ENCODE results near the gene CDRT15.

CDRT15 gene

DNA sequence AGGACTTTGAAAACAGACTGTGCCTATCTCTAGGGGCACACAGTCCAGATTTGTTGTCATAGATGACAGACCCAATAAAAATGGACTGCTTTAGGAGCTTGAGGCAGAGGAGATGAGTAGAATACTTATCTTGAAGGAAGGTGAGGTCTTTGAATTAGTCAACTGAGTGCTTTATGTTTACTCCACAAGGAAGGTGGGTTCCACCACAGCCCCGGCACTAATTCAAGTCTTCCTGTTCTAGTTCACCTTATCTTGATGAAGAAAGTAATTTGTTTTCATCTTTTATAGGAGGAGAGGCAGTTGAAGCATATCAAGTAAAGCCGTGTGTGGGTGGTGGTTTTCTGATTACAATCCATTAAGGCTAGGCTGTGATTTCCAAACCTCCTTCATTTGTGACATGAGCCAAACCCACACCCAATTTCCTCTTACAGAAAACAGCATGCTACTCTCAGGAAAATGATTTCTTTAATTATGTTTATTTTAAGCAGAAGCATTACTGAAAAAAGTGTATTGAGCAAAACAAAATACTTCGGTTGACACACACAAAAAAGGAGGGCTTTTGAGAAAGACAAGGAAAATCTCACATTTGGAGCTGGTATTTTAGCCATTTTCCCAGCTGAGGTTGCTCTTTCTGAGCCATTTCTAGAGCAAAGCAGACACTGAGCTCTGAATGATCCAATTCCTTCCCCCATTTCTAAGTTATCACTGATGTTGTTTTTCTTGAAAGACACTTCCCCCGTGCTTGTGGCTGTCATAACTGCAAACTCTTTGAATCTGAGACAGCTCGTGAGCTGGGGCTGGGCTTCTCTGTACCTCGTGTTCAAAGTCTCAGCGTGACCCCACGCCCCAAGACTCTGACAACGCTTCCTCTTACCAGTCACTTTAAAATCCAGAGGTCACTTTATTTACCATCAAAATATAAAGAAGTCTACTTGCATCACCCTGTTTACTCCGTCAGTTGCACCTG lies 35.4 kb downstream of the CDRT15 start:
- H3K27ac Mint-ChIP-seq: peak overlapping the region; percentile 14
- TF ChIP-seq, protein P1, sequence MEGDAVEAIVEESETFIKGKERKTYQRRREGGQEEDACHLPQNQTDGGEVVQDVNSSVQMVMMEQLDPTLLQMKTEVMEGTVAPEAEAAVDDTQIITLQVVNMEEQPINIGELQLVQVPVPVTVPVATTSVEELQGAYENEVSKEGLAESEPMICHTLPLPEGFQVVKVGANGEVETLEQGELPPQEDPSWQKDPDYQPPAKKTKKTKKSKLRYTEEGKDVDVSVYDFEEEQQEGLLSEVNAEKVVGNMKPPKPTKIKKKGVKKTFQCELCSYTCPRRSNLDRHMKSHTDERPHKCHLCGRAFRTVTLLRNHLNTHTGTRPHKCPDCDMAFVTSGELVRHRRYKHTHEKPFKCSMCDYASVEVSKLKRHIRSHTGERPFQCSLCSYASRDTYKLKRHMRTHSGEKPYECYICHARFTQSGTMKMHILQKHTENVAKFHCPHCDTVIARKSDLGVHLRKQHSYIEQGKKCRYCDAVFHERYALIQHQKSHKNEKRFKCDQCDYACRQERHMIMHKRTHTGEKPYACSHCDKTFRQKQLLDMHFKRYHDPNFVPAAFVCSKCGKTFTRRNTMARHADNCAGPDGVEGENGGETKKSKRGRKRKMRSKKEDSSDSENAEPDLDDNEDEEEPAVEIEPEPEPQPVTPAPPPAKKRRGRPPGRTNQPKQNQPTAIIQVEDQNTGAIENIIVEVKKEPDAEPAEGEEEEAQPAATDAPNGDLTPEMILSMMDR (IDR thresholded peaks at IDR 0.05): no peak
- H3K36me3 Mint-ChIP-seq (ENCODE audit: low read depth): peaks cover 17% of the 10 kb centered on the region
- no peaks in the 10 kb centered on the region for H3K27me3 Mint-ChIP-seq (ENCODE audit: low read depth, poor library complexity)
- peaks cover 34% of the 10 kb centered on the region for H3K4me1 Mint-ChIP-seq
- DNase-seq: no peak
- no peak overlapping the region for H3K4me3 Mint-ChIP-seq
- no peaks in the 10 kb centered on the region for H3K9me3 Mint-ChIP-seq

DNA sequence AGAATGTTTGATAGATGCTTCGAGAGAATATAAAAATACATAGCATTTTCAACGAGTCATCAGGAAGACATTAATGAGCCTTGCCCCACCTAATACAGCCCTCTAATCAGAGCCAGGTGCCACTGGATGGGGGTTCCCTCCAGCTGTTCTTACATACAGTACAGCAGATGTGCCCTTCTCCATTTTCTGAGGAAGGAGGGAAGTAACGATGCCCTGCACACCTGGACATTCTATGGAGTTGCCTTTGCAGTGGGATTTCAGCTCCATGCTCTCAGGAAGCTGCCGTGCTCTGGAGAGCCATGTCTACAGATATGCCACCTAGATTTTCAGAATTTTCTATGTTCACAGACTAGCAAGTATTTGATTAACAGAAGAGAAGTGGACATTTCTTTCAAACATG lies 36.3 kb downstream of the CDRT15 start:
- Mint-ChIP-seq H3K36me3 (ENCODE audit: low read depth) (peaks cover 17% of the 10 kb centered on the region), H3K27me3 (ENCODE audit: low read depth, poor library complexity) (no peaks in the 10 kb centered on the region), H3K4me3 (no peak overlapping the region), H3K27ac (no peak overlapping the region), H3K9me3 (no peaks in the 10 kb centered on the region), H3K4me1 (peaks cover 34% of the 10 kb centered on the region)
- TF ChIP-seq, protein P1 (IDR thresholded peaks at IDR 0.05): no peak
- no peak for DNase-seq

DNA sequence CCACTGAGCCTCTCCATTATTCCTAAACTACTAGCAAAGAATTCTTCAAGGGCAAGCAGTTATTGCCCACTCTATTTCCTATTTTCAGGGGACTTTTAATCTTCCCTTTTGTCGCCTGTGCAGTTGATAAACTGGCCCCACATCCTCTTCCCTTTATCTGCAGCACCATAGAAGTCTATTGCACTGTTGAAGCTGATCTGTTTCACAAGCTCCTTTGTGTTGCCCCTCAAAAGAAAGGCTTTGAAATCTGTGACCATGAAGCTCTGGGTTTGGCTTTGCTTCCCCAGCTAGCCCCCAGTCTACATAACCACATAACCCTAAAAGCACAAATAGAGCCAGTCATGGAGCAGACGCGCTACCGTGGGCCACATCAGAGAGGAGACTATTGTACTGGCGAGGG lies 37.1 kb downstream of the CDRT15 start:
- DNase-seq: no peak
- Mint-ChIP-seq H3K36me3 (ENCODE audit: low read depth) (peaks cover 17% of the 10 kb centered on the region), H3K27me3 (ENCODE audit: low read depth, poor library complexity) (no peaks in the 10 kb centered on the region), H3K4me3 (no peak overlapping the region), H3K27ac (peak overlapping the region; percentile 20), H3K9me3 (no peaks in the 10 kb centered on the region), H3K4me1 (peaks cover 34% of the 10 kb centered on the region)
- TF ChIP-seq, protein P1 (IDR thresholded peaks at IDR 0.05): no peak

DNA sequence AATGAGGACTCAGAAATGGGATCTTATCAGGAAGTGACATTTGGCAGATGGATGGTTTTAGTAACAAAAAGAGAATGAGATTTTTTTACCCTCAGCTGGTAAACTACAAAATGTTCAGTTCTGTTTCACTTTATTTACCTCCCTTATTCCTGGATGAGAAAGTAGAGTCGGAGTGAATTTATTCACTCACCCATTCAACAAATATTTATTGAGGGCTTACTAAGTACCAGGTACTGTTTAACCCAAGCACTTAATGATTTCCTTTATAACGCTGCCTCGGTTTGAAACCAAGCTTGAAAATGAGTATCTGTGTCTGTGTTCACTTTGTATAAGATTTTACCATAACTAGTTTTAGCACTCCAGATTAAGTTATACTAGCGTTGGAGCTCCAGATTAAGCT lies 38.1 kb downstream of the CDRT15 start:
- TF ChIP-seq, protein P1 (IDR thresholded peaks at IDR 0.05): no peak
- H3K4me1 Mint-ChIP-seq: peaks cover 34% of the 10 kb centered on the region

DNA sequence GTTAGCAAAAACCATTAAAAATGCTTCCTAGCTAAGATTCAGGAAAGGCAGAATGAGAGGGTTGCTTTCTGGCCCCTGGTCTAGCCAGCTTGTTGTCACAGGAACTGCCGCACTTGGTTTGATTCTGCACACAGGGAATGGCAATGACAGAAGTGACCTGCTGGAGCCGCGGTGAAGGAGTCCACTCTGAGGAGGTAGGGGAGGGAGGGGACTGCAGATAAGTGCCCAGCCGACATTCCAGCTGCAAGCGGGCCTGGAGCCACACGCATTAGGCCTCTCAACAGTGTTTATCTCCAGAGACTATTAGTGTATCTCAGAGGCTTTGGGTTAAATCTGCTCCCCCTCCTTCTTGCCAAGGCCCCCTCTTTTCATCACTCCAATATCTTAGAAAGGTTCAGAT lies 38.6 kb downstream of the CDRT15 start:
- Mint-ChIP-seq H3K27me3 (ENCODE audit: low read depth, poor library complexity) (no peaks in the 10 kb centered on the region), H3K9me3 (no peaks in the 10 kb centered on the region), H3K4me3 (no peak overlapping the region), H3K36me3 (ENCODE audit: low read depth) (peaks cover 17% of the 10 kb centered on the region), H3K4me1 (peaks cover 34% of the 10 kb centered on the region), H3K27ac (no peak overlapping the region)
- DNase-seq: peak; percentile 22
- TF ChIP-seq, protein P1 (IDR thresholded peaks at IDR 0.05): no peak

More for the DNA sequence above, 38.1 kb downstream of the CDRT15 start:
- Mint-ChIP-seq H3K36me3 (ENCODE audit: low read depth) (peaks cover 17% of the 10 kb centered on the region), H3K9me3 (no peaks in the 10 kb centered on the region), H3K27ac (no peak overlapping the region), H3K4me3 (no peak overlapping the region), H3K27me3 (ENCODE audit: low read depth, poor library complexity) (no peaks in the 10 kb centered on the region)
- DNase-seq: no peak

All from nephron progenitor cell (in vitro differentiated cells).